ENCODE data around the gene KAT2B. TPM values are rescaled to one million over a fixed set of nuclear protein-coding genes. Genes with fewer than 3 reads are reported as not detected.
"Not testable (repeated sequence)": the region's sequence is repeated elsewhere in the genome, so short reads cannot be mapped to it uniquely, and the experiment has no call there.

Gene KAT2B
- total and polyA plus RNA-seq, 9 donors: 13.4 to 22.9 (median 17.2) TPM

DNA sequence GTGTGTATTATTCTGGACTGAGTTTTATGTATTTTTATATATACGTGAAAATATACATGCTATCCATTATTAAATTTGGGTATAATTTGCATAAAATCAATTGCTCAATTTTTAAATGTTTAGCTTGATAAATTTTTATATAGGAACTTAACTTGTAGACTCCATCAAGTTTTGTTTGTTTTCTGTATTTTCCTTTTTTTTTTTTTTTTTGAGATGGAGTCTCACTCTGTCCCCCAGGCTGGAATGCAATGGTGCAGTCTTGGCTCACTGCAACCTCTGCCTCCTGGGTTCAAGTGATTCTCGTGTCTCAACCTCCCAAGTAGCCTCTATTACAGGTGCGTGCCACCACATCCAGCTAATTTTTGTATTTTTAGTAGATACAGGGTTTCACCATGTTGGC lies 24.2 kb upstream of the KAT2B start:
- H3K4me3 ChIP-seq (ENCODE audit: low read length); H3K27ac ChIP-seq (ENCODE audit: low read length); H3K9me3 ChIP-seq (replicated peaks; ENCODE audit: control insufficient read depth, low read depth, low read length); H3K36me3 ChIP-seq (ENCODE audit: control insufficient read depth, insufficient read depth, low read length); H3K4me1 ChIP-seq (ENCODE audit: control insufficient read depth, insufficient read depth, low read length); DNase-seq; H3K27me3 ChIP-seq (ENCODE audit: control insufficient read depth, insufficient read depth, low read length): not testable (repeated sequence)
- no CpG with 5 or more reads among the region's 3 CpGs for WGBS (ENCODE audit: insufficient coverage)

DNA sequence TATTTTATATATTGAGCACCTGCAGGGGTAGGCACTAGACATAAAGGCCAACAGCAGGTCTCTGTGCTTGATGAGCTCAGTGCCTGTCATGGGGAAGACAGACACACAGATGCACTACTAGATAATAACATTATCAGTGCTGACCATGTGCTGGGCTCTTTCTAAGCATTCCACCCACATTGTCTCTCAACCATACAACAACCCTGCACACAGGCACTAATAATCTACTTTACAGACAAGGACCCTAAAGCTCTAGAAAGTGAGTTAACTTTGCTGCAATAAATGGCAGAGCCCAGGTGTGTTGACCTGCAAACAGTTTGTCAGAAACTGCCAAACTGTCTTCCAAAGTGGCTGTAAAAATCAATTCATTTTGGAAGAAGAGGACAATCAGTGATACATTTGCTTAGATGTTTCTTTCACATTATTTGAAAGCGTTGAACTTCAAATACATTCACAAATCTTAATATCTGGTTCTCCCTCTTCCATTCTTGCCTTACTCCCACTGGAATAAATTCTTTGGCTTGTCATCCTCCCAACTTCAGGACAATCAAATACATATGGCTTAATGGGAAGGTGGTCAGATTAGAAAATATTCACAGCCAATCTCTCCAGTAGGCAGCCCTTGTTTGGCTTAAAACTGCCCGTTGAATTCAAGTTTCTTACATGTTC lies 17.2 kb upstream of the KAT2B start:
- peak overlapping the region; percentile 42 for H3K27ac ChIP-seq (ENCODE audit: low read length)

DNA sequence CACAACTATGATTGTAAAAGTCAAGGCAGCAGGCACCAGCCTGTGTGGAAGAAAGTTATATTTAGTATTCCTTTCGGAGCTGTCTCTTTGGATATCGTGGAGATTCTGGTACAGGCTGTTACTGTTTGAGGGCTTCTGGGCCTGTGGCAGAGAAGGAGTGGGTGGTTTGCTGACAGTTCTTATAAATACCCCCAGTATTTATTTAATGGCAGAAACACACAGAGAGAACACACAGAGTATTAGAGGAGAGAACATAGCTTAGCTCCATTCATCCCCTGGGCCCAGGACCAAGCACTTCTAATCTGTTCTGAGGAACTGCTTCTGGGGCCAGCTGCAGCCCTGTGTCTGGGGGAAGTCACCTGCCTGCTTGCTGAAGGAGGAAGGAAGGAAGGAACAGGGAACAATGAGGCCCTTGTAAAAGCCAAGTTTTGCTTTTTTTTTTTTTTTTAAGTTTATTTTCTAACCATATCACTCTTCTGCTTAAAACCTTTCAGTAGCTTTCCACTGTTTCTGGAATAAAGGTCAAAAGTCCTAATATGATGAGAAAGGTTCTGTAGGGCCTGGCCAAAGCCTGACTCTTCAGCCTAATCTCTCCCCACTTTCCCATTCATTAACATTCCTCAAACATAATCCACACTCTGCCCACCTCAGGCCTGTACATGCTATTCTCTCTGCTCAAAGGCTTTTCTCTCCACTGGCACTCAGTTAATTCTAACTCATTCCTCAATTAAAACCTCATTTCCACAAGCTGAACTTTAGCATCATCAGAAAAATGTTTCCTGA lies 16.4 kb upstream of the KAT2B start:
- H3K4me3 ChIP-seq (ENCODE audit: low read length): no peak overlapping the region
- H3K27ac ChIP-seq (ENCODE audit: low read length): peak overlapping the region; percentile 64
- H3K4me1 ChIP-seq (ENCODE audit: control insufficient read depth, insufficient read depth, low read length): no peaks in the 10 kb centered on the region
- H3K27me3 ChIP-seq (ENCODE audit: control insufficient read depth, insufficient read depth, low read length): no peaks in the 10 kb centered on the region
- H3K36me3 ChIP-seq (ENCODE audit: control insufficient read depth, insufficient read depth, low read length): no peaks in the 10 kb centered on the region
- WGBS (ENCODE audit: insufficient coverage): no CpG with 5 or more reads among the region's 2 CpGs
- no peaks in the 10 kb centered on the region for H3K9me3 ChIP-seq (replicated peaks; ENCODE audit: control insufficient read depth, low read depth, low read length)
- peak; percentile 64 for DNase-seq

More for the DNA sequence above, 17.2 kb upstream of the KAT2B start:
- no CpG with 5 or more reads among the region's 2 CpGs for WGBS (ENCODE audit: insufficient coverage)
- DNase-seq: no peak
- Histone ChIP-seq H3K4me3 (ENCODE audit: low read length) (no peak overlapping the region), H3K27me3 (ENCODE audit: control insufficient read depth, insufficient read depth, low read length) (no peaks in the 10 kb centered on the region), H3K9me3 (replicated peaks; ENCODE audit: control insufficient read depth, low read depth, low read length) (no peaks in the 10 kb centered on the region), H3K36me3 (ENCODE audit: control insufficient read depth, insufficient read depth, low read length) (no peaks in the 10 kb centered on the region), H3K4me1 (ENCODE audit: control insufficient read depth, insufficient read depth, low read length) (no peaks in the 10 kb centered on the region)

DNA sequence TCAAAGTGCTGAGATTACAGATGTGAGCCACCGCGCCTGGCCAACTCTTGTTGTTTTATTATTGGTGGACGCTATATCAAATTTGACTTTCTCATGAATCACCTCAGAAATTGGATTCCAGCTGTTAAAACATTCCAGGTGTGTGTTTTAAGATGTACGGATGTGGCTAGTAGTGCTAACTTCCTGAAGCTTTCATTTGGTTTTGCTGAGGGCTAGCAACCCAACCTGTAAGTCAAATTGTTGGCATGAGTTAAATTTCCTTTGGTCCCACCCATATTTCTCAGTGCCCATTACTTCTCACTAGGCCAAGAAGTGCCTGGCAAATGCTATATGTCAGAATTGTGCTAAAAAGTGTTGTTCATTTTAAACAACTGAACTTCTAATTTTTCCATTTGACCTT lies 13.1 kb upstream of the KAT2B start:
- no peaks in the 10 kb centered on the region for H3K27me3 ChIP-seq (ENCODE audit: control insufficient read depth, insufficient read depth, low read length)
- H3K36me3 ChIP-seq (ENCODE audit: control insufficient read depth, insufficient read depth, low read length): no peaks in the 10 kb centered on the region
- no peak for DNase-seq
- no peak overlapping the region for H3K4me3 ChIP-seq (ENCODE audit: low read length)
- H3K4me1 ChIP-seq (ENCODE audit: control insufficient read depth, insufficient read depth, low read length): no peaks in the 10 kb centered on the region
- no peak overlapping the region for H3K27ac ChIP-seq (ENCODE audit: low read length)
- no peaks in the 10 kb centered on the region for H3K9me3 ChIP-seq (replicated peaks; ENCODE audit: control insufficient read depth, low read depth, low read length)
- no CpG with 5 or more reads among the region's 4 CpGs for WGBS (ENCODE audit: insufficient coverage)

DNA sequence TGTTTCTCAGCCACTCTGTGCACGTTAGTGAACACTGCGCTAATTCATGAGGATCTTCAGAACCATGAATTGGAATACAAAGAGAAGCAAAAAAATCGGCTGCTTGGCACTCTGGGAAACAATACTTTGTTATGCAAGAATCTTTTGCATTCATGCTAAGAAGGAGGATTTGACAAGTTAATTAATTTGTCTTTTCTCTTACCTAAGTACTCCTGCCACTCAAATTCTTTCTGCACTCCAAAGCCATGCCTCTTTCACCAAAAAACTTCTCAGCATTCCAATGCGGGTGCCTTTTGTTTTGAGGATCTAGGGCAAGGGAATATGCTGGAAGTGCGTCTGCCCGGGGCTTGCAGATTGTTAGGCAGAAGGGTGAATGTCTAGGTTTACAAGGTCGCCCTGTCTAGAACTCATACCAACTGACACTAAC lies 11.3 kb upstream of the KAT2B start:
- Histone ChIP-seq H3K4me3 (ENCODE audit: low read length) (no peak overlapping the region), H3K4me1 (ENCODE audit: control insufficient read depth, insufficient read depth, low read length) (no peaks in the 10 kb centered on the region), H3K27me3 (ENCODE audit: control insufficient read depth, insufficient read depth, low read length) (no peaks in the 10 kb centered on the region), H3K36me3 (ENCODE audit: control insufficient read depth, insufficient read depth, low read length) (no peaks in the 10 kb centered on the region), H3K27ac (ENCODE audit: low read length) (no peak overlapping the region), H3K9me3 (replicated peaks; ENCODE audit: control insufficient read depth, low read depth, low read length) (no peaks in the 10 kb centered on the region)
- 79% methylated on average over 3 of the region's 7 CpGs for WGBS (ENCODE audit: insufficient coverage)
- DNase-seq: no peak

DNA sequence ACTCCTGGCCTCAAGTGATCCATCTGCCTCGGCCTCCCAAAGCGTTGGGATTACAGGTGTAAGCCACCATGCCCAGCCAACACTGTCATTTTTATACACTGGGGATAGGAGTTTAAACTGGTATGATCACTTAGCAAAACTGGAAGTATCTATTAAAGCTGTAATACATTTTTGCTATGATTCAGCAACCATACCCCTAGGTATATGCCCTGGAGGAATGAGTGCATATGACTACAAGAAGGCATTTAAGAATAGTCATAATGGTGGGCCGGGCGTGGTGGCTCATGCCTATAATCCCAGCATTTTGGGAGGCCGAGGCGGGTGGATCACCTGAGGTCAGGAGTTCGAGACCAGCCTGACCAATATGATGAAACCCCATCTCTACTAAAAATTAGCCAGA lies 8.3 kb upstream of the KAT2B start:
- not testable (repeated sequence) for H3K4me1 ChIP-seq (ENCODE audit: control insufficient read depth, insufficient read depth, low read length); DNase-seq; H3K9me3 ChIP-seq (replicated peaks; ENCODE audit: control insufficient read depth, low read depth, low read length); H3K36me3 ChIP-seq (ENCODE audit: control insufficient read depth, insufficient read depth, low read length); H3K27me3 ChIP-seq (ENCODE audit: control insufficient read depth, insufficient read depth, low read length); H3K4me3 ChIP-seq (ENCODE audit: low read length); H3K27ac ChIP-seq (ENCODE audit: low read length)
- WGBS (ENCODE audit: insufficient coverage): 93% methylated on average over 3 of the region's 7 CpGs

DNA sequence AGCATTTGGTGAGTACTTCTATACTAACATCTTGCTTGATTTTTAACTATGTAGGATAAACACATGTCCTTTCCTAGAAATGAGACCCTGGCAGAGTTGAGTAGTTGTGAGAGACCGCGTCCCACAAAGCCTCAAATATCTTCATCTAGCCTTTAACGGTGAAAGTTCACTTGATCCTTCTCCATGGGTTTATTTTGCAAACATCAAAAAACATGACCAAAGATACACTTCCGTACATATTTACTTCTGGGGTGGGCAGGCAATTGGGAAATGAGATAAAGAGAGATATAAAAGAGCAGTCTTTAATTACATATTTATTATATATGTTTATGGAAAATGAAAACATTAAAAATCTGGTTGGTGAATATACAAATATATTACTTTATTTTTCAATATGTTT lies 5.2 kb upstream of the KAT2B start:
- H3K36me3 ChIP-seq (ENCODE audit: control insufficient read depth, insufficient read depth, low read length): no peaks in the 10 kb centered on the region
- no peak overlapping the region for H3K4me3 ChIP-seq (ENCODE audit: low read length)
- DNase-seq: no peak
- H3K27me3 ChIP-seq (ENCODE audit: control insufficient read depth, insufficient read depth, low read length): no peaks in the 10 kb centered on the region
- WGBS (ENCODE audit: insufficient coverage): no CpG with 5 or more reads among the region's 4 CpGs
- H3K4me1 ChIP-seq (ENCODE audit: control insufficient read depth, insufficient read depth, low read length): peaks cover 5% of the 10 kb centered on the region
- no peaks in the 10 kb centered on the region for H3K9me3 ChIP-seq (replicated peaks; ENCODE audit: control insufficient read depth, low read depth, low read length)
- no peak overlapping the region for H3K27ac ChIP-seq (ENCODE audit: low read length)

DNA sequence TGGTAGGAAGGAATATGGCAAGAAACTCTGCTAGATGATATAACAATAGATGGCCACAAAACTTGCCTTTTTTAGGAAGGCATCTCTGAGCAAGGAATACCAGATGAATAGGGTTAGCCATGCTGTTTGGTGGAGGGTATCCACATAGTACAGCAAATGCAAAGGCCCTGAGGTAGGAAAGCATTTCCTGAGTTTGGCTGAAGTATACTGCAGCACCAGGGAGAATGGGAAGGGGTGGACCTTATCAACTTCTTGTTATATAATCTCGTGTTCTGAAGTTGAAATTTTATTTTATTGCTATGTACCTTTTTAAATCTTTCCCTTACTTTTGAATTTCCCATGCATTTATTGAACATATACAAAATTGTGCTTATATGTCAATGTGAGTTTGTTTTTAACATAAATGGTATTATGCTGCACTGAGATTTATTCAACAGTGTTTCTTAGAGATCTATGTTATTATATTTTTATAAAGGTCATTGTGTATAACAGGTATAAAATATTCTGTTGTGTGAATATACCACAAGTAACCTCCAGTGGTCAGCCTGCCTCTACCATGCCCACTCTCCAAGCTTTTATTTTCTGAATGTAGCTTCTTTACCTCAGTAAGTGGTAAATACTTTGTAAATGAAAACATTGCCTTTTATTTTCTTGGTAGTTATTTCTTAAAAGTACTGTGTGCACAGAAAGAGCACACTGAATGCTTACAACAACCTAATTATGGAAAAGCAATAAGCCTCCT lies 2.8 kb upstream of the KAT2B start:
- Histone ChIP-seq H3K27me3 (ENCODE audit: control insufficient read depth, insufficient read depth, low read length) (no peaks in the 10 kb centered on the region), H3K36me3 (ENCODE audit: control insufficient read depth, insufficient read depth, low read length) (no peaks in the 10 kb centered on the region), H3K27ac (ENCODE audit: low read length) (no peak overlapping the region), H3K9me3 (replicated peaks; ENCODE audit: control insufficient read depth, low read depth, low read length) (no peaks in the 10 kb centered on the region), H3K4me3 (ENCODE audit: low read length) (no peak overlapping the region), H3K4me1 (ENCODE audit: control insufficient read depth, insufficient read depth, low read length) (peaks cover 16% of the 10 kb centered on the region)
- WGBS (ENCODE audit: insufficient coverage): no CpG with 5 or more reads among the region's 1 CpG
- no peak for DNase-seq

DNA sequence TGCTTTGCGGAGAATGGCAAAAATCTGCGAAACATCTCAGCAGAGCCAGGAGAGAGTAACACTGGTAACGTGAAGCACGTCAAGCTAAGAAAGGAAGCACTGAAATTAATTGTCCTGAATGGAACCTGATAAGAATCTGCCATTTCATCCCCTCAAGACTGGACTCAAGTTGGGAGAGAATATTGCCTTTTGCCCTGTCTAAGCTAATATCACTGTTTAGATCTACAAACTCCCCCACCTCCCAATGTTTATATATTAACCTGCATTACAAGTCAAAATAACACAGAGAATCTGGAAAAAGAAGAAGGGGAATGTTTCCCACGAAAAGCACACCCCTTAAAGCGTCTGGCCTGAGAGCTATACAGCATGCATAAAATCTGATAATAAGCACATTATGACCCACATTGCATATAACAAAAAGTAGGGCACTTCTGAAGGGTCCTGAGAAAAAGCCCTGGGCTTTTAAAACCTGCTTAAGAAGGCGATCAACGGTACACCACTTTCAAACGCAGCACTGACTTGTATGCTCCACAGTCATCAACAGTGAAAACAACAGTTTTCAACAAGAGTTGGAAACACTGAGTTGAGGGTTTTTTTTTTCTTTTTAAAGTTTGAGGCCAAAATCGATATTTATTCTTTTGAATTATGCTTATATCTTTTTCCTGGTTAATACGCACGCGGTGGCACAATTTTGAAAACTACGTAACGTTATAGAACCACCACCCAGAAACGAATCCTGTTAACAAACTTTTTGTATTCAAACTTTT lies 1.4 kb upstream of the KAT2B start:
- peaks cover 27% of the 10 kb centered on the region for H3K4me1 ChIP-seq (ENCODE audit: control insufficient read depth, insufficient read depth, low read length)
- H3K27ac ChIP-seq (ENCODE audit: low read length): peak overlapping the region; percentile 99
- WGBS (ENCODE audit: insufficient coverage): no CpG with 5 or more reads among the region's 16 CpGs
- DNase-seq: no peak
- H3K27me3 ChIP-seq (ENCODE audit: control insufficient read depth, insufficient read depth, low read length): no peaks in the 10 kb centered on the region
- no peaks in the 10 kb centered on the region for H3K36me3 ChIP-seq (ENCODE audit: control insufficient read depth, insufficient read depth, low read length)
- H3K4me3 ChIP-seq (ENCODE audit: low read length): peak overlapping the region; percentile 93
- H3K9me3 ChIP-seq (replicated peaks; ENCODE audit: control insufficient read depth, low read depth, low read length): no peaks in the 10 kb centered on the region

DNA sequence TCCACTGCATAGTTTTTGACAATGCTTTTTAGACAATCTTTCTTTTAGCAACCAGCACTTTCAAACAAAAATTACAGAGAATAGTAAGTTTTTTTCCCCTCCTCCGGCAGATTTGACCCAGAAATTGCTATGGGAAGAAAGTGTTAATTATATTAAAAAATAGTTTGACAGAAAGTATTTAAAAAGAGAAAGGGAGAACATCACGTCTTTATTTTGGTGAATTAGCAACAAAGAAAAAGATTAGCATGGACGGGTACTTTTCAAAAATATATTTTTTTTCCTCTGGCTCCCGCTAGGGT lies 831 bp upstream of the KAT2B start:
- no peak for DNase-seq
- no peaks in the 10 kb centered on the region for H3K27me3 ChIP-seq (ENCODE audit: control insufficient read depth, insufficient read depth, low read length)
- no peaks in the 10 kb centered on the region for H3K9me3 ChIP-seq (replicated peaks; ENCODE audit: control insufficient read depth, low read depth, low read length)
- H3K27ac ChIP-seq (ENCODE audit: low read length): peak overlapping the region; percentile 99
- H3K4me1 ChIP-seq (ENCODE audit: control insufficient read depth, insufficient read depth, low read length): peaks cover 27% of the 10 kb centered on the region
- WGBS (ENCODE audit: insufficient coverage): no CpG with 5 or more reads among the region's 4 CpGs
- H3K4me3 ChIP-seq (ENCODE audit: low read length): peak overlapping the region; percentile 93
- H3K36me3 ChIP-seq (ENCODE audit: control insufficient read depth, insufficient read depth, low read length): no peaks in the 10 kb centered on the region

All from muscle of leg (tissue), 11 donors.